IMR-90 (cell line): ENCODE results near the gene OR2W3. TPM values are rescaled to one million over a fixed set of nuclear protein-coding genes. Genes with fewer than 3 reads are reported as not detected.

Experiments
- ATAC-seq: fragments of 200-7000 bp; cut with Tn5 transposase; 2 replicates; pipeline ENCODE4 v1.9.1; 2020; ENCODE audit warnings: low read depth, mild to moderate bottlenecking, moderate library complexity
- BruUV-seq: library from RNA; stranded (reverse); fragments of 400-500 nt; replicated peaks from 2 replicates; lab custom pipeline; 2021; lab: Mats Ljungman, UMichigan
- CTCF ChIA-PET: fragments of 300-600 bp; formaldehyde crosslinking; extraction: SDS; loops from one replicate; lab custom pipeline; 2021; ENCODE audit warnings: antibody characterized with exemption; lab: Yijun Ruan, JAX
- POLR2A ChIA-PET: fragments of 300-600 bp; sonication (Branson Sonifier 250); formaldehyde crosslinking; loops from one replicate; lab custom pipeline; 2022; ENCODE audit warnings: antibody characterized with exemption; ENCODE audit not compliant: unreplicated experiment; lab: Charles Lee
- DNase-seq: peaks from one replicate; pipeline ENCODE4 v3.0.0; 2013
- H2AFZ ChIP-seq: replicated peaks from 2 replicates; pipeline ENCODE3; 2013; ENCODE audit warnings: low read length, mild to moderate bottlenecking; ENCODE audit not compliant: poor library complexity
- H2AK5ac ChIP-seq: 2 replicates; pipeline ENCODE4 v1.6.1; 2013; ENCODE audit warnings: low read depth, low read length, inconsistent platforms
- H2AK9ac ChIP-seq: replicated peaks from 2 replicates; pipeline ENCODE3; 2013; ENCODE audit warnings: mild to moderate bottlenecking, low read depth, low read length, moderate library complexity; ENCODE audit not compliant: poor library complexity
- H2BK120ac ChIP-seq: 2 replicates; pipeline ENCODE4 v1.6.1; 2013; ENCODE audit warnings: low read depth, low read length, inconsistent platforms
- H2BK15ac ChIP-seq: 3 replicates; pipeline ENCODE4 v1.6.1; 2013; ENCODE audit warnings: low read depth, low read length, inconsistent platforms
- H2BK20ac ChIP-seq: 2 replicates; pipeline ENCODE4 v1.6.1; 2013; ENCODE audit warnings: low read depth, mild to moderate bottlenecking, inconsistent platforms, low read length, moderate library complexity
- H2BK5ac ChIP-seq: 2 replicates; pipeline ENCODE4 v1.6.1; 2013; ENCODE audit warnings: mild to moderate bottlenecking, low read depth, low read length, inconsistent platforms; ENCODE audit not compliant: poor library complexity, severe bottlenecking
- H3K14ac ChIP-seq: replicated peaks from 2 replicates; pipeline ENCODE4 v1.6.1; 2013; ENCODE audit warnings: low read depth, low read length, inconsistent platforms
- H3K18ac ChIP-seq: 2 replicates; pipeline ENCODE4 v1.6.1; 2013; ENCODE audit warnings: low read depth, low read length, control low read depth
- H3K23ac ChIP-seq: 2 replicates; pipeline ENCODE4 v1.6.1; 2013; ENCODE audit warnings: low read depth, low read length, inconsistent platforms
- H3K27ac ChIP-seq: 2 replicates; pipeline ENCODE4 v1.5.1; 2013; ENCODE audit warnings: mild to moderate bottlenecking, control low read depth, low read length; ENCODE audit not compliant: insufficient read depth
- H3K27me3 ChIP-seq: 2 replicates; pipeline ENCODE4 v1.6.1; 2013; ENCODE audit warnings: low read length; ENCODE audit not compliant: control insufficient read depth, insufficient read depth
- H3K36me3 ChIP-seq: 2 replicates; pipeline ENCODE4 v1.6.1; 2013; ENCODE audit warnings: low read length, mixed read lengths; ENCODE audit not compliant: control insufficient read depth, insufficient read depth
- H3K4ac ChIP-seq: 2 replicates; pipeline ENCODE4 v1.6.1; 2013; ENCODE audit warnings: low read depth, low read length, inconsistent platforms
- H3K4me1 ChIP-seq: 2 replicates; pipeline ENCODE4 v1.6.1; 2013; ENCODE audit warnings: low read length, mixed read lengths; ENCODE audit not compliant: control insufficient read depth, insufficient read depth
- H3K4me2 ChIP-seq: 2 replicates; pipeline ENCODE4 v1.6.1; 2013; ENCODE audit warnings: low read depth, mild to moderate bottlenecking, control low read depth, low read length, moderate library complexity
- H3K4me3 ChIP-seq: 2 replicates; pipeline ENCODE4 v1.5.1; 2013; ENCODE audit warnings: low read depth, mild to moderate bottlenecking, control low read depth, low read length, moderate library complexity; ENCODE audit not compliant: insufficient read depth
- H3K56ac ChIP-seq: 2 replicates; pipeline ENCODE4 v1.6.1; 2013; ENCODE audit warnings: low read length, inconsistent platforms; ENCODE audit not compliant: insufficient read depth; ENCODE audit errors: extremely low read depth
- H3K79me1 ChIP-seq, 2 experiments: 2 replicates each; pipeline ENCODE4 v1.6.1; 2013; ENCODE audit warnings: low read length in 2 of 2, inconsistent platforms in 1 of 2, low read depth in 1 of 2
- H3K9ac ChIP-seq: 2 replicates; pipeline ENCODE4 v1.6.1; 2013; ENCODE audit warnings: low read depth, low read length, control low read depth
- H3K9me1 ChIP-seq: 2 replicates; pipeline ENCODE4 v1.6.1; 2013; ENCODE audit warnings: low read length, inconsistent platforms; ENCODE audit not compliant: insufficient read depth
- H3K9me3 ChIP-seq: 2 replicates; pipeline ENCODE4 v1.6.1; 2013; ENCODE audit warnings: low read length; ENCODE audit not compliant: control insufficient read depth, insufficient read depth
- H4K20me1 ChIP-seq: 2 replicates; pipeline ENCODE4 v1.6.1; 2013; ENCODE audit warnings: low read length, inconsistent platforms; ENCODE audit not compliant: insufficient read depth
- H4K5ac ChIP-seq: 2 replicates; pipeline ENCODE4 v1.6.1; 2013; ENCODE audit warnings: mild to moderate bottlenecking, low read depth, low read length, control low read depth
- H4K8ac ChIP-seq, 2 experiments: 2 replicates each; pipeline ENCODE4 v1.6.1; 2013; ENCODE audit warnings: low read depth in 2 of 2, low read length in 2 of 2, control low read depth in 1 of 2, inconsistent platforms in 1 of 2
- H4K91ac ChIP-seq: 2 replicates; pipeline ENCODE4 v1.6.1; 2013; ENCODE audit warnings: low read depth, low read length, inconsistent platforms; ENCODE audit not compliant: insufficient read depth
- BHLHE40 ChIP-seq: fragments of 150-350 bp; IDR thresholded peaks from 2 replicates; pipeline ENCODE4 v1.6.1; 2016; ENCODE audit warnings: mild to moderate bottlenecking, low read depth, low read length
- WGBS, 2 experiments: methylation state at CpG; one replicate each; pipeline versions ENCODE4 v1.1.5 to v1.1.7; 2013; ENCODE audit warnings: missing lambda C conversion rate in 2 of 2; ENCODE audit not compliant: insufficient read length in 1 of 2; ENCODE audit errors: extremely low coverage in 2 of 2; 5-methylcytosine and 5-hydroxymethylcytosine counted together
- dilution Hi-C: fragments of 300-500 bp; cut with HindIII; formaldehyde crosslinking; loops from one replicate; pipeline ENCODE4 v1.14.3; 2018; ENCODE audit warnings: low sequenced_read_pairs; ENCODE audit not compliant: unreplicated experiment
- in situ Hi-C: fragments of 300-500 bp; cut with MboI; formaldehyde crosslinking; loops from 3 replicates; pipeline ENCODE4 v1.14.3; 2019; ENCODE audit warnings: low sequenced_read_pairs, inconsistent platforms, mixed read lengths
- intact Hi-C: fragments of 100-400 bp; cut with micrococcal nuclease; formaldehyde crosslinking; loops from 2 replicates; pipeline ENCODE4 v1.10.0; 2022
- polyA plus RNA-seq, 3 experiments: library from polyadenylated mRNA; depleted of rRNA; stranded (reverse); fragments of >200 nt; gene quantifications; 2 replicates each; pipeline ENCODE4 v1.2.3, GENCODE V29; 2012; ENCODE audit warnings: low replicate concordance in 1 of 3
- total RNA-seq: library from RNA; depleted of rRNA; stranded (reverse); fragments of >200 nt; gene quantifications from 2 replicates; pipeline ENCODE4 v1.2.3, GENCODE V29; 2012

The OR2W3 gene
- total and polyA plus RNA-seq, 2 of the 4 experiments (the other 2 are of a cell fraction): 0.54 to 0.63 TPM

GRCh38 chr1:247904122-247904521, 8.7 kb downstream of the OR2W3 start:
- BruUV-seq: no TSS peak
- Histone ChIP-seq H3K27ac (no peak overlapping the region), H3K27me3 (no peaks in the 10 kb centered on the region), H3K23ac (no peak overlapping the region), H2BK20ac (no peak overlapping the region), H3K4ac (no peak overlapping the region), H3K79me1 (no peaks in the 10 kb centered on the region), H2AK5ac (no peak overlapping the region), H2BK5ac (no peak overlapping the region), H4K20me1 (no peaks in the 10 kb centered on the region), H3K9me3 (peaks cover 9% of the 10 kb centered on the region), H4K8ac (no peak overlapping the region), H3K14ac (no peak overlapping the region), H2AFZ (no peak overlapping the region), H2BK15ac (no peak overlapping the region), H3K18ac (no peak overlapping the region), H4K5ac (no peak overlapping the region), H2AK9ac (no peak overlapping the region), H3K9me1 (no peaks in the 10 kb centered on the region), H2BK120ac (no peak overlapping the region), H3K9ac (no peak overlapping the region), H3K56ac (no peak overlapping the region), H3K4me3 (no peak overlapping the region), H4K91ac (no peak overlapping the region), H3K4me2 (no peak overlapping the region), H3K36me3 (no peaks in the 10 kb centered on the region), H3K4me1 (no peaks in the 10 kb centered on the region)
- 0% methylated on average over 1 of the region's 6 CpGs; no CpG with 5 or more reads in 1 of the 2 experiments for WGBS, 2 experiments
- in situ Hi-C loops: no loop called here
- ChIA-PET CTCF (no interaction called here), POLR2A (no interaction called here)
- no peak for DNase-seq
- dilution Hi-C loops: no loop called here
- ATAC-seq: no peak
- no peak for TF ChIP-seq BHLHE40
- intact Hi-C loops: no loop called here
